H1 (cell line): Measurements from ENCODE around the gene PRDM5. TPM values are rescaled to one million over a fixed set of nuclear protein-coding genes. Genes with fewer than 3 reads are reported as not detected.
A peak's percentile ranks its signal among the peaks of the same experiment; 100 is the strongest.

Source experiments
- CTCF ChIA-PET: fragments of 300-600 bp; sonication (Branson Sonifier 250); formaldehyde crosslinking; loops from one replicate; lab custom pipeline; 2021; ENCODE audit not compliant: partially characterized antibody; lab: Charles Lee
- POLR2A ChIA-PET: fragments of 300-600 bp; sonication (Branson Sonifier 250); formaldehyde crosslinking; loops from one replicate; lab custom pipeline; 2021; ENCODE audit warnings: inconsistent platforms; ENCODE audit not compliant: partially characterized antibody; lab: Charles Lee
- DNase-seq, 2 experiments: peaks; one replicate each; pipeline versions ENCODE4 v3.0.0 to v3.0.0-alpha.2; 2010 to 2022; ENCODE audit warnings: low spot score in 2 of 2, low read depth in 1 of 2, mixed read lengths in 1 of 2
- FAIRE-seq: peaks from 2 replicates; lab custom pipeline; 2011; peaks lifted over from hg19 to GRCh38; lab: Jason Lieb, UNC
- H2AFZ ChIP-seq: 2 replicates; pipeline ENCODE4 v1.8.1; 2012; ENCODE audit warnings: low read length, inconsistent platforms
- H2AK5ac ChIP-seq: 2 replicates; pipeline ENCODE4 v1.6.1; 2013; ENCODE audit warnings: low read depth, low read length
- H2BK120ac ChIP-seq: replicated peaks from 2 replicates; pipeline ENCODE3; 2013; ENCODE audit warnings: low read depth, low read length, inconsistent platforms
- H2BK12ac ChIP-seq: 2 replicates; pipeline ENCODE4 v1.6.1; 2013; ENCODE audit warnings: low read depth, low read length
- H2BK15ac ChIP-seq: 2 replicates; pipeline ENCODE4 v1.6.1; 2013; ENCODE audit warnings: low read length
- H2BK20ac ChIP-seq: 2 replicates; pipeline ENCODE4 v1.6.1; 2013; ENCODE audit warnings: low read length
- H2BK5ac ChIP-seq: 2 replicates; pipeline ENCODE4 v1.6.1; 2013; ENCODE audit warnings: low read depth, low read length
- H3K14ac ChIP-seq: 2 replicates; pipeline ENCODE4 v1.6.1; 2013; ENCODE audit warnings: inconsistent platforms; ENCODE audit not compliant: insufficient read length
- H3K18ac ChIP-seq: 2 replicates; pipeline ENCODE4 v1.6.1; 2013; ENCODE audit warnings: low read length; ENCODE audit errors: extremely low read depth
- H3K23ac ChIP-seq: 2 replicates; pipeline ENCODE4 v1.6.1; 2013; ENCODE audit warnings: inconsistent platforms; ENCODE audit not compliant: insufficient read length
- H3K23me2 ChIP-seq: 2 replicates; pipeline ENCODE4 v1.6.1; 2013; ENCODE audit warnings: low read depth, low read length
- H3K27ac ChIP-seq: 2 replicates; pipeline ENCODE4 v1.6.1; 2011; ENCODE audit warnings: low read depth, low read length, inconsistent platforms
- H3K27me3 ChIP-seq, 4 experiments: replicated peaks in 1 of 4; 1 replicate in 1 of 4; 2 replicates in 3 of 4; pipeline versions ENCODE4 v1.6.1 to v1.8.1; 2011 to 2013; ENCODE audit warnings: low read length in 3 of 4, mild to moderate bottlenecking in 3 of 4, inconsistent platforms in 2 of 4, mixed read lengths in 2 of 4, moderate library complexity in 1 of 4; ENCODE audit not compliant: control insufficient read depth in 3 of 4, insufficient read depth in 3 of 4; ENCODE audit errors: extremely low read depth in 1 of 4
- H3K36me3 ChIP-seq, 4 experiments: 2 replicates each; pipeline versions ENCODE4 v1.6.1 to v1.8.1; 2011 to 2013; ENCODE audit warnings: mild to moderate bottlenecking in 4 of 4, low read length in 3 of 4, moderate library complexity in 2 of 4, control low read depth in 1 of 4, inconsistent platforms in 1 of 4; ENCODE audit not compliant: insufficient read depth in 4 of 4, control insufficient read depth in 2 of 4
- H3K4ac ChIP-seq: replicated peaks from 2 replicates; pipeline ENCODE3; 2013; ENCODE audit warnings: low read length, low read depth, mixed read lengths, inconsistent platforms; ENCODE audit not compliant: insufficient read length
- H3K4me1 ChIP-seq, 4 experiments: replicated peaks in 1 of 4; 1 replicate in 1 of 4; 2 replicates in 3 of 4; pipeline versions ENCODE4 v1.6.1 to v1.8.1; 2011 to 2013; ENCODE audit warnings: low read length in 3 of 4, inconsistent platforms in 2 of 4, mixed read lengths in 1 of 4; ENCODE audit not compliant: insufficient read depth in 4 of 4, control insufficient read depth in 3 of 4
- H3K4me2 ChIP-seq, 2 experiments: 2 replicates each; pipeline versions ENCODE4 v1.6.1 to v1.8.1; 2011 to 2013; ENCODE audit warnings: low read depth in 2 of 2, low read length in 2 of 2, control low read depth in 1 of 2, inconsistent platforms in 1 of 2, mild to moderate bottlenecking in 1 of 2; ENCODE audit not compliant: insufficient read depth in 1 of 2
- H3K4me3 ChIP-seq, 4 experiments: fragments of 200-600, 300-600 bp in 1 of 4; sonication (generic), shearing (Covaris generic), sonication (Bioruptor Twin) in 1 of 4; 2 replicates each; pipeline versions ENCODE4 v1.5.1 to v1.8.1; 2011 to 2016; ENCODE audit warnings: low read length in 4 of 4, low read depth in 3 of 4, control low read depth in 2 of 4, inconsistent platforms in 2 of 4, mild to moderate bottlenecking in 2 of 4, mixed read lengths in 1 of 4, moderate library complexity in 1 of 4; ENCODE audit not compliant: insufficient read depth in 2 of 4; ENCODE audit errors: extremely low read depth in 1 of 4
- H3K56ac ChIP-seq: replicated peaks from 2 replicates; pipeline ENCODE3; 2013; ENCODE audit warnings: low read depth, mild to moderate bottlenecking, mixed read lengths, low read length, inconsistent platforms; ENCODE audit not compliant: insufficient read length
- H3K79me1 ChIP-seq: 2 replicates; pipeline ENCODE4 v1.6.1; 2013; ENCODE audit warnings: low read depth, low read length, control low read depth
- H3K79me2 ChIP-seq, 2 experiments: 2 replicates each; pipeline versions ENCODE4 v1.6.1 to v1.8.1; 2012 to 2013; ENCODE audit warnings: low read length in 2 of 2, mild to moderate bottlenecking in 2 of 2, inconsistent platforms in 1 of 2; ENCODE audit not compliant: insufficient read depth in 2 of 2, control insufficient read depth in 1 of 2
- H3K9ac ChIP-seq, 4 experiments: replicated peaks in 1 of 4; 1 replicate in 1 of 4; 2 replicates in 3 of 4; pipeline versions ENCODE4 v1.6.1 to v1.8.1; 2011 to 2013; ENCODE audit warnings: low read depth in 3 of 4, low read length in 3 of 4, control low read depth in 2 of 4, mild to moderate bottlenecking in 2 of 4, moderate library complexity in 2 of 4, inconsistent platforms in 1 of 4; ENCODE audit errors: extremely low read depth in 1 of 4
- H3K9me3 ChIP-seq, 2 experiments: 2 replicates each; pipeline versions ENCODE4 v1.6.1 to v1.8.1; 2012 to 2013; ENCODE audit warnings: mild to moderate bottlenecking in 2 of 2, moderate library complexity in 2 of 2, control low read depth in 1 of 2, inconsistent platforms in 1 of 2, low read depth in 1 of 2, low read length in 1 of 2, mixed read lengths in 1 of 2; ENCODE audit not compliant: insufficient read depth in 2 of 2
- H4K20me1 ChIP-seq, 2 experiments: replicated peaks in 1 of 2; 2 replicates each; pipeline versions ENCODE3 to v1.8.1; 2011 to 2013; ENCODE audit warnings: inconsistent platforms in 2 of 2, low read length in 2 of 2, mild to moderate bottlenecking in 1 of 2; ENCODE audit not compliant: insufficient read depth in 2 of 2, control insufficient read depth in 1 of 2
- H4K5ac ChIP-seq: 2 replicates; pipeline ENCODE4 v1.6.1; 2013; ENCODE audit warnings: low read length, low read depth, mixed read lengths, inconsistent platforms; ENCODE audit not compliant: insufficient read length
- H4K8ac ChIP-seq: 2 replicates; pipeline ENCODE4 v1.8.0; 2013; ENCODE audit warnings: mild to moderate bottlenecking, moderate library complexity, low read length, inconsistent platforms; ENCODE audit not compliant: insufficient read depth; ENCODE audit errors: extremely low read depth
- H4K91ac ChIP-seq: replicated peaks from 2 replicates; pipeline ENCODE3; 2013; ENCODE audit warnings: low read length, mixed read lengths, inconsistent platforms; ENCODE audit not compliant: insufficient read length
- ASH2L ChIP-seq: fragments of 200-600, 300-600 bp; sonication (generic); IDR thresholded peaks from one replicate; pipeline ENCODE4 v1.7.1; 2017; ENCODE audit warnings: low read length
- BACH1 ChIP-seq: IDR thresholded peaks from 2 replicates; pipeline ENCODE4 v1.6.1; 2012; ENCODE audit warnings: low read length, improper control_type of control experiment
- CTCF ChIP-seq, 3 experiments: IDR thresholded peaks; 1 replicate in 2 of 3; 2 replicates in 1 of 3; pipeline versions ENCODE4 v1.5.1 to v1.6.1; 2011; ENCODE audit warnings: low read length in 3 of 3, mild to moderate bottlenecking in 3 of 3, inconsistent platforms in 2 of 3, low read depth in 1 of 3, moderate library complexity in 1 of 3; ENCODE audit not compliant: insufficient read depth in 1 of 3; ENCODE audit errors: control extremely low read depth in 1 of 3
- HDAC2 ChIP-seq, 2 experiments: fragments of 300-600 bp in 1 of 2; sonication (generic) in 1 of 2; IDR thresholded peaks; 2 replicates each; pipeline ENCODE4 v1.6.1; 2011 to 2012; ENCODE audit warnings: low read depth in 2 of 2, low read length in 2 of 2, mild to moderate bottlenecking in 2 of 2, moderate library complexity in 2 of 2, borderline replicate concordance in 1 of 2, inconsistent platforms in 1 of 2
- SUZ12 ChIP-seq: fragments of 200-600 bp; sonication (generic); IDR thresholded peaks from 2 replicates; pipeline ENCODE4 v1.6.1; 2012; ENCODE audit warnings: mild to moderate bottlenecking, inconsistent platforms, low read length, moderate library complexity, mixed read lengths
- TBP ChIP-seq: IDR thresholded peaks from 2 replicates; pipeline ENCODE4 v1.6.1; 2011; ENCODE audit warnings: low read depth, low read length, improper control_type of control experiment
- WGBS, 2 experiments: shearing (Covaris generic) in 1 of 2; methylation state at CpG; one replicate each; pipeline versions ENCODE4 v1.1.6 to v1.1.7; 2013 to 2015; ENCODE audit warnings: low lambda C conversion rate in 2 of 2, mixed read lengths in 2 of 2, inconsistent platforms in 1 of 2, low coverage in 1 of 2, missing lambda C conversion rate in 1 of 2; ENCODE audit not compliant: insufficient replicate concordance in 2 of 2, insufficient coverage in 1 of 2, insufficient read length in 1 of 2; ENCODE audit errors: extremely low coverage in 1 of 2, missing lambda C conversion rate in 1 of 2; 5-methylcytosine and 5-hydroxymethylcytosine counted together
- polyA plus RNA-seq, 7 experiments: library from polyadenylated mRNA; depleted of rRNA in 3 of 7; stranded (reverse) in 5 of 7; unstranded in 2 of 7; fragments of >200 nt in 5 of 7; fragments of 200-250 nt in 2 of 7; gene quantifications; 1 replicate in 5 of 7; 2 replicates in 1 of 7; 4 replicates in 1 of 7; pipeline versions ENCODE4 v1.2.1 to v1.2.3, GENCODE V29; 2011 to 2013; ENCODE audit warnings: missing spikeins in 2 of 7, mixed read lengths in 2 of 7
- total RNA-seq: library from RNA; stranded (reverse); fragmentation: NEBNext Ultra II Directional; extraction: Animal tissue kit (Norgen Biotek cat#: 25700); gene quantifications from 2 replicates; pipeline ENCODE4 v1.2.1, GENCODE V29; 2021

The PRDM5 gene
- total and polyA plus RNA-seq, 2 of the 8 experiments (the other 6 are each of a cell fraction or from before 2014, with no cell fraction given) = 8.2 to 23.4 TPM

DNA sequence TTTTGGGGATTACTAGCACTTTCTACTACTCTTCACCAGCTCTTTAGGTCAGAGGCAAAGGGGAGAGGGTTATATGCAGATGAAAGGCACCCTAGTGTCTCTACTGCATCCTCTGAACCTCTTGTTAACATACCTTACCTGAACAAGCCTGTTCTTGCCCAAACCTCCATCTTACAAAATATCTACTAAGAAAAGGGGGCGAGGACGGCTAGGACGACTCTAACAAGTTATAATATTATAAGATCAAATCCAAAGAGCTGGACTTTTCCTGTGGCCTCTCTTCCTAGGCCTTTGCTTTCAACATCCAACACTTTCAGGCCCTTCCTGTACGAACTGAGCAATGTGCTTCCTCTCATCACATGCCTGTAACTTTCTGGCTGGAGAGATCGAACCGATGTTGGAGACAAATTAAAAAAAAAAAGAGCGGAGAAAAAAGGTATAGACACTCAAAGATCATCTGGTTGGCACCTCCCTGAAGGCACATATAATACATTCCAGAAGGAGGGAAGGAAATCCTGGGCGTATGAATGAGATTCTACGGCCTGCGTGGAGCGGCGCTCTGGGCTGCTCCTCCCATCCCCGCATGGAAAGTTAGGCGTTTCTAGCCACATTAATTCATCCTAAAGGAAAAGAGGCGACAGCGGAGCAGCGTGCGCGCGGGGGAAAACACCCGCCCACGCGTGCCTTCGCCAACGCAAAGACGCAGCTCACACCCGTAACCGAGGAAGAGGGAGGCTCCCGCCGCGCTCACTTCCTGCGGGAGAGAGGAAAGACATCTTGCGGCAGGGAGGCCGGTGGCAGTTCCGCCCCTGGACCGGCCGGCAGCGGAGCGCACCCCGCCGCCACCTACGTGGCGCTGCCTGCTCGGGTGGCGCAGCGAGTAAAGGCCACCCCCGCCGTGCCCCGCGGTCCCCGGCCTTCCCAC, 808 bp downstream of the PRDM5 start:
- H2BK5ac ChIP-seq = peak overlapping the region; percentile 86
- peaks cover 3 to 22% (median 10%) of the 10 kb centered on the region in 4 experiments; a peak in 6 of 7 replicates for H3K4me1 ChIP-seq
- H3K27me3 ChIP-seq = no peaks in the 10 kb centered on the region; a peak in 1 of 7 replicates
- H2BK120ac ChIP-seq = peak overlapping the region; percentile 18
- H3K23ac ChIP-seq = no peak overlapping the region
- H4K91ac ChIP-seq = peak overlapping the region; percentile 98
- no peaks in the 10 kb centered on the region; a peak in 1 of 8 replicates for H3K36me3 ChIP-seq
- no peaks in the 10 kb centered on the region; the same call in none of the 2 replicates for H3K79me1 ChIP-seq
- FAIRE-seq (peak; percentile 71), DNase-seq (peak in 1 of 2 experiments; percentile 65)
- H2BK15ac ChIP-seq = no peak overlapping the region
- peak overlapping the region; percentile 12; the same call in 1 of the 2 replicates for H2AFZ ChIP-seq
- CTCF ChIA-PET = interaction anchor here (1.3 kb wide), 1 partner anchor 150 kb away, joined by 5 read pairs; no protein-coding TSS in a partner anchor
- WGBS, 2 experiments = 2% methylated on average over 39 of the region's 51 CpGs; no CpG with 5 or more reads in 1 of the 2 experiments
- H2BK12ac ChIP-seq = no peak overlapping the region; the same call in 1 of the 2 replicates
- H3K14ac ChIP-seq = peak overlapping the region; percentile 9
- peak overlapping the region; percentile 87 for H3K4ac ChIP-seq
- peak overlapping the region; percentile 72 to 93 (median 78) for H3K4me3 ChIP-seq
- H3K4me2 ChIP-seq = peak overlapping the region; percentile 73 to 89
- H2AK5ac ChIP-seq = no peak overlapping the region
- peaks cover 10% of the 10 kb centered on the region for H3K23me2 ChIP-seq
- peak overlapping the region; percentile 49; the same call in 1 of the 2 replicates for H2BK20ac ChIP-seq
- H3K9me3 ChIP-seq = no peaks in the 10 kb centered on the region
- H3K9ac ChIP-seq = peak overlapping the region; percentile 70 to 86 (median 78)
- H4K20me1 ChIP-seq = no peaks in the 10 kb centered on the region
- peak overlapping the region; percentile 92 for H3K18ac ChIP-seq
- peaks cover 3 to 39% of the 10 kb centered on the region in 2 experiments; a peak in 2 of 4 replicates for H3K79me2 ChIP-seq
- peak overlapping the region; percentile 86; the same call in 1 of the 2 replicates for H3K27ac ChIP-seq
- H3K56ac ChIP-seq = peak overlapping the region; percentile 9
- peak overlapping the region; percentile 2 for H4K5ac ChIP-seq
- no peak for TF ChIP-seq CTCF (IDR thresholded peaks at IDR 0.05; ENCODE audit: control extremely low read depth in 1 of 3, insufficient read depth in 1 of 3, low read depth in 1 of 3, low read length in 3 of 3)
- peak; percentile 50 to 80; a peak in 2 of 4 replicates for TF ChIP-seq HDAC2 (IDR thresholded peaks at IDR 0.05; ENCODE audit: borderline replicate concordance in 1 of 2, low read depth in 2 of 2, low read length in 2 of 2)
- peak; percentile 61 for TF ChIP-seq BACH1
- peak; percentile 43; the same call in 1 of the 2 replicates for TF ChIP-seq SUZ12
- 0 out of 2 replicates have a peak, but pooled peaks have one; percentile 24 for TF ChIP-seq TBP
- peak; percentile 53 for TF ChIP-seq ASH2L
- POLR2A ChIA-PET = interaction anchor here (0.9 to 3.5 kb wide), 3 partner anchors 12 to 149 kb away, joined by 5 to 14 read pairs (median 5); no protein-coding TSS in a partner anchor
- peak overlapping the region; percentile 94 for H4K8ac ChIP-seq
